ENCODE data around the gene LBX2.
"Not testable (repeated sequence)": the region's sequence is repeated elsewhere in the genome, so short reads cannot be mapped to it uniquely, and the experiment has no call there.

LBX2 gene

DNA sequence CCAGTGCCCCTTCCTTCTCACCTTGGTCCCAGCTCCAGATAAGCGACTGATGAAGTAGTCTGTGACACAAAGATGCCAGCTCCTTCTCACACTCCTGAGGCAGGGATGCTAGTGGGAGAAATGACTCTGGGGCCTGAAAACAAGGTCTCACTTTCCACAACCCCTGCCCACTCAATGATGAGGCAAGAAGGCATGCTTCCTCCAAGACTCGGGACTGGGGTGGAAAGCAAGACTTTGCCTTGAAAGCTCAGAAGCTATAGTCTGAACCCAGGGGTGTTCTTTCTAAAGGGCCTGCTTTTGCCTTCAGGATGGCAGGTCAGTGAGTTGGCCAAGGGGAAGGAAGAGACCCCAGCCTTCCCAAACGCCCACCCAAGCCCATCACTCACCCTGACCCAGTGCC lies 18.0 kb downstream of the LBX2 start:
- no peak for DNase-seq (ENCODE audit: extremely low read depth, low read depth)
- TF ChIP-seq CTCF (IDR thresholded peaks at IDR 0.05; ENCODE audit: low read depth, low read length, missing control alignments) = no peak

DNA sequence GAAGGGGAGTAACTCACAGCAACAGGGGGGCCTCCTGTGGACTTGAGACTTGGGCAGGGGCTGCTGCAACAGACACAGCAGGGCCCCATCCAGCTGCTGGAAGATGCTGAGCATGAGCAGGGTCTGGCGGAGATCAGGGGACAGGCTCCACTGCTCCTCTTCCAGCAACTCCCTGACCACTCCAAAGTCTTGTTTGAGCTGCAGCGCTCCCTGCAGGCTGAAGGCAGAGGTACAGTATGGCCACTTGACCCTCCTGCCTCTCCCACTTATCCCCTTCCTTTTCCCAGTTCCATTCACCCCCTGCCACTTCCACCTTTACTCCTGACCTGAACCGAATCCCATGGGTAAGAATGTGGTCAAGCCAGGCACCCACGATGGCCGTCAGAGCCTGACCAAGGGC lies 24.5 kb downstream of the LBX2 start:
- peak; percentile 31 for TF ChIP-seq CTCF (IDR thresholded peaks at IDR 0.05; ENCODE audit: low read depth, low read length, missing control alignments)
- DNase-seq (ENCODE audit: extremely low read depth, low read depth) = no peak
- H3K4me3 ChIP-seq (replicated peaks; ENCODE audit: low read depth, low read length) = no peak overlapping the region

More for the DNA sequence above, 18.0 kb downstream of the LBX2 start:
- H3K4me3 ChIP-seq (replicated peaks; ENCODE audit: low read depth, low read length) = peak overlapping the region; percentile 82

DNA sequence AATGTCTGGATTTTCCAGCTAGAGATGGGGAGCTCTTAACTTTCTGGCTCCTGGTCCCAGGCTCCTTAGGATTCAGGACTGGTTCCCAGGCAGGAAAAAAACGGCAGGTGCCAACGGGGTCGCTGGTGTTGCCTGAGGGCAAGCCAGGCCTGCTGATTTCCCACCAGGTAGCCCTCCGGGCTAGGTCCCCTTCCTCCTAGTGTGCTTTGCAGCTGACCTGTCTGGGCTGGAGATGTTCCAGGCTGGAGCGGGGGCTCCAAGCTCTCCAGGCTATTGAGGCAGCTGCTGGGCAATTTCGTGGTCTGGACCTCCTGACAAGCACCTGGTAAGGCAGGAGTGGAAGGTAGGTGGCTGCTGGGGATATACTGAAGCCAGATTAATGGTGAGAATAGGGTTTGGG lies 24.9 kb downstream of the LBX2 start:
- TF ChIP-seq CTCF (IDR thresholded peaks at IDR 0.05; ENCODE audit: low read depth, low read length, missing control alignments) = no peak
- DNase-seq (ENCODE audit: extremely low read depth, low read depth) = no peak
- H3K4me3 ChIP-seq (replicated peaks; ENCODE audit: low read depth, low read length) = no peak overlapping the region

GRCh38 chr2:74472945-74473258 lies 26.5 kb downstream of the LBX2 start:
- DNase-seq (ENCODE audit: extremely low read depth, low read depth) = no peak
- H3K4me3 ChIP-seq (replicated peaks; ENCODE audit: low read depth, low read length) = peak overlapping the region; percentile 63
- TF ChIP-seq CTCF (IDR thresholded peaks at IDR 0.05; ENCODE audit: low read depth, low read length, missing control alignments) = no peak

DNA sequence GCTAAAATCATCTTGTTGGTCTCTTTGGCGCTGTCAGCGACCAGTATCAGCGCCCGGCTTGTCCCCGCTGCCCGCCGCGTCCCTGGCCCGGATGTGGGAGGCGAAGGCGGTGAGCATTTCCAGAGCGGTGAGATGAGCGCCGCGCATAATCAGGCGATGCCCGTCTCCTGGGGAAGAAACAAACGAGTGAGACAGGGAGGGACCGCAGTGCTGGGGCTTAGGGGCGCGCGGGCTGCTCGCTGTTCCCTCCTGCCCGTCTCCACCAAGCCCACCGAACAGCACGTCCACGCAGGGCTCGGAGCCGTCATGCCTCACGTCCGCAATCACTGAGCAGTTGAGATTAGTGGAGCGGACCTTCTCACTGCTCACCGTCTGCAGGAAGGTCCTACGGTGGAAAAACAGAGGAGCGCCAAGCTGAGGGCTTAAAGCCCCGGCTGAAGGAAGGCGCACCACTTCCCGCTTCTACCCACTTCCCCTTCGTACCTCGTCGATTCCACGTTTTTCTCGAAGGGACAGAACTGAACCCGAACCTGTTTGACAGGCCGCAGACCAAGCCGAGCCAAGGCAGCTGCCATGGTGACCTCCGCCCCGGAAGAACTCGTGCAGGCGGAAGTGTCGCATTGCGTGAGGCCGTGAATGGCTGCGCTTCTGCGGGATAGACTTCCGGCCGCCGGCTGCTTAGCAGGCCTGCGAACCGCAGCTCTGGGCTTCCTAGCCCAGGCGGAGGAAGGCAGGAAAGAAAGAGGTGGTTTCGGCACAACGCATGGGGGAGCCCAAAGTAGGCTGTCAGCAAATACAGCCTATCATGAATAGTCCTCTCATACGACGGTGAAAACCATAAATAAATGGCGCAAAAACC lies 27.1 kb downstream of the LBX2 start, which contains the start of gene MRPL53:
MRPL53 (minus strand) TSS at position 595 of the 859 bp plus-strand sequence; CDS start at position 575, 20 bp downstream.
- H3K4me3 ChIP-seq (replicated peaks; ENCODE audit: low read depth, low read length) = peak within 1 kb of the TSS; percentile 63
- no peak for TF ChIP-seq CTCF (IDR thresholded peaks at IDR 0.05; ENCODE audit: low read depth, low read length, missing control alignments)
- peak; percentile 84 for DNase-seq (ENCODE audit: extremely low read depth, low read depth)

- no peak for TF ChIP-seq CTCF (IDR thresholded peaks at IDR 0.05; ENCODE audit: low read depth, low read length, missing control alignments)
- H3K4me3 ChIP-seq (replicated peaks; ENCODE audit: low read depth, low read length) = peak overlapping the region; percentile 63
- no peak for DNase-seq (ENCODE audit: extremely low read depth, low read depth)
Observed at GRCh38 chr2:74471332-74472065, 27.9 kb downstream of the LBX2 start.

GRCh38 chr2:74470742-74471141 lies 28.7 kb downstream of the LBX2 start:
- not testable (repeated sequence) for DNase-seq (ENCODE audit: extremely low read depth, low read depth); H3K4me3 ChIP-seq (replicated peaks; ENCODE audit: low read depth, low read length)
